DMS114 treated with DMSO at 0.1 percent for 48 hours (cell line): ENCODE results near the gene DIPK1A.
"Not testable (repeated sequence)": the region's sequence is repeated elsewhere in the genome, so short reads cannot be mapped to it uniquely, and the experiment has no call there.

Source experiments
- DNase-seq: peaks from one replicate; lab custom pipeline; 2025; ENCODE audit not compliant: unreplicated experiment; lab: John Stamatoyannopoulos, UW

DIPK1A gene

DNA sequence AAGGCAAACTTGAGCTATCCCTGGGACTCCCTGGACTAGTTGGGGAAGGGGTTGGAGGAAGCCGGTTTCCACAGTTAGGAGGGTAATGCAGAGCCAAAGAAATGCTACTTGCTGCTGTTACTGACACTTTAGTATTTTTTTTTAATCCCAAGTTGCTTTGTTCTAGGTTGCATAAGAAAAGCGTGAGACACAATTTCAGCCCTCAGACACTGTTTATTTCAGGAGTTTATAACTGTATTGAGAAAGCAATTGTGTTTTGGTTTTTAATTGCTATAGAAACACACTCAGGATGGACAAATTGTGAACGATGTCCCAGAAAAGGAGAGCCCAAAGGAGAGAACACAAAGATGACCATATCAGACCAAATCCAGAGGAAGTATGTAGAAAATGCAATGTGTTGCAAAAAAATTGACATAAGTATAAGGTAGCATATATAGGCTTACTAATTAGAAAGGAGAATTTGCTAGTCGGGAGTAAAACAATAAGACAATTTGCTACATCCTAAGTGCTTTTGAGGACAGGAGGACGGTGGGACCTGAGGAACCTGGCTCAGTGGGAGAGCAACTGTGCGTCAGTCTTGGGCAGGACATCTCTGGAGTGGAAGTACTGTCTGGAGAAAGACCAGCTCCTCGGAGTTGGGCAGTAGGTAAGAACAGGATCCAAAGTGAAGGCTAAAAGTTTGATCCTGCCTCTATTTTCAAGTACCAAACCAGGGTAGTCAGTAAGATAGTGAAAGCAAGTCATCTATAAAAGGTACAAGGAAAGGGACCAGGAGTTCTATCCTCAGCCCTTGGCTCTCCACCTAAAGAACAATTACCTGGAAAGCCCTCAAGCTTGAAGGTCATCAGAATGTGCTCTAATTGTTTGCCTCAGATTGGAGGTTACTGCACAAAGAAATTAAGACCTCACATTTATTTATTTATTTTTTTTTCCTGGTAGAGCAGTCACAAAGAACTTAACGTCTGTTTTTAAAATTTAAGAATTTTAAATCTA lies 39.9 kb downstream of the DIPK1A start:
- no peak for DNase-seq

DNA sequence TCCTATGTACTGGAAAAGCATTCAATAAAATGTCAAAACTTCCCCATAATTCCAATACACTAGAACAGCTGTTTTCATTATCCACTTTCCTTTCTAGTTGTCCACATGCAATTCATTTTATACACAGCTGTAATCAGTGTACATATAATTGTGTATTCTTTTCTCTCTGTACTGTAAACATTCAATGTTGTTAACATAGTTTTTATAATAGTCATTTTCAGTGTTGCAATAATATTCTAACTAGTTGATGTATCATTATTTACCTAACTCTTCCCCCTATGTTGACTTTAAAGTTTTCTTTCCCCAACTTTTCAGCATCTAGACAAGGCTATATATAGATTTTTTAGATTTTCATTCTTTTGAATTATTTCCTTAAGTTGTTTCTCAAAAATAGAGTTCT lies 44.4 kb downstream of the DIPK1A start:
- DNase-seq, result no peak

DNA sequence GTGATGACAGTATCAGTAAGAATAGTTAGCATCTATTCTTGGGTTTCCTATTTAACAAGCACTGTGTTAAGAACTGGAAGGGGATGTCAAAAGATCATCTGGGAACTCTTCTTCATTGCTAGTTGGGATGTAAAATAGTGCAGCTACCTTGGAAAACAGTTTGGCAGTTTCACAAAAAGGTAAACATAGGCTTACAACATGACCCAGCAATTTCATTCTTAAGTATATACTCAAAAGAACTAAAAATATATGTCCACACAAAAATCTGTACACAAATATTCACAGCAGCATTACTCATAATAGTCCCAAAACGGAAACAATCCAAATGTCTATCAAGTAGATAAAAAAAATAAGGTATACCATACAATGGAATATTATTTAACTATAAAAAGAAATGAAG lies 45.7 kb downstream of the DIPK1A start:
- DNase-seq, result no peak

DNA sequence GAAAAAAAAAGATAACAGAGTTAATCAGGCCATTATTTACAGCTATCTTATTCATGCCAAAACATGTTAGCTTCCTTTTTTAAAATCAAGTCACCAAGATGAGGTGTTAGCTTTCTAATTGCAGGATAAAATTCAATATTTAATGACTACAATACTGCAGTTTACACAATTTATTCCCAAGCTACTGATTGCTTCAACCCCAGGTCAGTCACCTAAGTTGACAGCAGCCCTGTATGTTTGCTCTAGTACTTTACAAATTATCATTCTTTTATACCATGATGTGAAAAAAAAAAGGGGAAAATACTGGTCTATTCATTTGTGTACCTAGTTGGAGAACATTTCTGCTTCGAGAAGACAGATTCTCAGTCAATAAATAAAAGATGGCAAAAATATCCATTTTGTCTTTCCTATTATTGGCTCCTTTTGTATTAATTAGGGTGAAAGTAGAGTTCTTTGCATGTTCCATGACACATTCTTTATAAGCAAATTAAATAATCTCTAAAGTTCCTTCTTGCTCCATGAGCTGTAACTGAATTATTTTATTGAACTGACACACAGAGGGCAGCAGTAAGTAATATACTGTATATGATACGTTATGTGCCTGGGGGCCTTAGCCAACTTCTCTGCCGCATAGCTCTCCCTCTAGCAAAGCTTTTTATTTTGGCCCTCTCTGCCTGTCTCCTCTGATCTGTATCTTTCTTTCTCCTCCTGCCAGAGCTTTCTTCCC lies 48.0 kb downstream of the DIPK1A start:
- DNase-seq, result no peak

DNA sequence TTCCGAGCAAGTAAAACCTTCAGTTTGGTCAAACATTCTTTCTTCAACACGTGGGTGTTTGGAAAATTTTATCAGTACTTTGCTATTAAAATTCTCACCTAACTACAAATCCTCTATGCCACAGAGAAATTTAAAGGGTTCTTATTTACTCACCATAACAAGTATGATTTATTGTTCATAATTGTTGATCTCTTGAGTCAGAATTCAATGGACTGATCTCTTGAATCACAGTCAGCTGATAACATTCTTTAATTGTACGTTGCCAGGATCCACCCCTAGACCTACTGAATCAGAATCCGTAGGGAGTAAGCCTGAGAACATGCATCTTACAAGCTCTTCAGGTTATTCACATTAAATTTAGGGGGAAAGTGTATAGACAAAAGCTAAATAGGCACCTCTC lies 51.2 kb downstream of the DIPK1A start:
- no peak for DNase-seq

DNA sequence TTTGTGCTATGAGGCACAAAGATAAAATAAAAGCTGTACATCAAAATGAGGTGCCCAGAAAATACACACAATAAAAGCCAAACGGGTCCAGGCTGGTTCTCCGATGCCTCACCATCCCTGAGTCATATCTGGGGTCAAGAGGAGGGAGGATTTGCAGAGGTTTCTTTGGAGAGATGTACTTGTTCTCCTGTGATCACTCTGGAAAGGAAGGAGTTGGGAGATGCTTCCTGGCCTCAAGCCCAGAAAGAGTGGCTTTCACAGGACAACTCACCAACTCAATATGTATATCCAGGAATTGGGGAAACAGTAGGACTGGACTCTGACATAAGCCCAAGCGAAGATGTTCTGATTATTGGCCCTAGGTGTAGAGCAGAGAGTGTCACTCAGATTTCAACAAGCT lies 51.9 kb downstream of the DIPK1A start:
- DNase-seq, result no peak

DNA sequence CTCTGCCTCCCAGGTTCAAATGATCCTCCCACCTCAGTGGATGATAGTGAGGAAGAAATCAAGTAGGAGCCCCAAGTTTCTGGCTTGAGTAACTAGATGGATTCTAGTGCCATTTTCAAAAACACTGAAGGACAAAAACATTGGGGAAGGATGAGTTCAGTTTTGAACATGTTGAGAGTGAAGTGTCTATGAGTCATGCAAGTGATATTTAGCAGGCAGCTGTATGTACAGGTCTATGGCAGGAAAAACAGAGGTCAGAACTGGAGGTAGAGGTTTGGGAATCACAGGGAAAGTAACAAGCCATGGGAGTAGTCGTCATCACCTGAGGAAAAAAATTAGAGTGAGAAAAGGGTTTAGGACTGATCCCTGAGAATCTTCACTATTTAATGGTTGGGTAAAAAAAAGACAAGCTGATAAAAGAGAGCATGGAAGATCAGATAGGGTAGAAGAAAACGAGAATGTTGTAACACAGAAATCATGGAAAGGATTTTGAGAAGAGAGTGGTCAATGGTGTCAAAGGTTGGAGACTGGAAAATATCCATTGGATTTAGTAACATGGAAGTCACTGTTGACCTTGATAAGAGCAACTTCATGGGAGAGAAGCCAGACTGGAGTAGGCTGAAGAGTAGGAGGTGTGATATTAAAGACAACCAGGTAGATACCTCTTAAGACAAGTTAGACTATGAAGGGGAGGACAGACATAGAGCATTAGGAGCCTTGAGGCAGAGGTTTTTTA lies 53.1 kb downstream of the DIPK1A start:
- no peak for DNase-seq

DNA sequence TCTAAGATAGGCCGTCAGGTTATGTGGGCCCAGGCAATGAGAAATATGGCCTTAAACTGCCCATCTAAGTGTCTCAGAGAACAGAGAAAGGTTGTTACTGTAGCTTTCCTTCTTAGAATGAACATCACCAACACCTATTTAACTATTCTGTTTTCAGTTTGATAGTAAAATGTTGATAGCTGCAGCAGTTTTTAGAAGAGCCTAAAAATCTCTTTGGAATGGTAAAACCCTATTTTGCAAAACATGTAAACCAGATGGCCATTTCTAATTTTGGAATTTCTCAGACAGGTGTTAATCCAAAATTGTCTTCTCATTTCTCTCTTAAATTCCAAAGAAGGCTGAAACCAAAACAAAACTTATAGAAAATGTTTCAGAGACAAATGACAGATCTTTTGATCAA lies 57.5 kb downstream of the DIPK1A start:
- no peak for DNase-seq

DNA sequence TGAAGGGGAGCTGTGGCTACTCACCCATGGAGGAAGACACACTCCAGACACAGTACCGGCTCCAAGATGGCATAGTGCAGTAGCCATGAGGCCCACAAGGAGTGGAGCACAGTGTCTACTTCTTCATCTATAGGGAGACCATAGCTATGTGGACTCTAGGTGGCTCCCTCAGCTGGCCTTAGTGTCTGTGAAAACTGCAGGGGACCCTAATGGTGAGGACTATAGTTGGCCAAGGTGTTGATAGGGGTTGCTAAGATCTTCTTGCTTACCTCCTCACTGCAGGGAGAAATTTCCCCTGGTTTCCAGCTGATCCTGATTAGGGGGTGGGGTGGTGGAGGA lies 58.9 kb downstream of the DIPK1A start:
- no peak for DNase-seq

DNA sequence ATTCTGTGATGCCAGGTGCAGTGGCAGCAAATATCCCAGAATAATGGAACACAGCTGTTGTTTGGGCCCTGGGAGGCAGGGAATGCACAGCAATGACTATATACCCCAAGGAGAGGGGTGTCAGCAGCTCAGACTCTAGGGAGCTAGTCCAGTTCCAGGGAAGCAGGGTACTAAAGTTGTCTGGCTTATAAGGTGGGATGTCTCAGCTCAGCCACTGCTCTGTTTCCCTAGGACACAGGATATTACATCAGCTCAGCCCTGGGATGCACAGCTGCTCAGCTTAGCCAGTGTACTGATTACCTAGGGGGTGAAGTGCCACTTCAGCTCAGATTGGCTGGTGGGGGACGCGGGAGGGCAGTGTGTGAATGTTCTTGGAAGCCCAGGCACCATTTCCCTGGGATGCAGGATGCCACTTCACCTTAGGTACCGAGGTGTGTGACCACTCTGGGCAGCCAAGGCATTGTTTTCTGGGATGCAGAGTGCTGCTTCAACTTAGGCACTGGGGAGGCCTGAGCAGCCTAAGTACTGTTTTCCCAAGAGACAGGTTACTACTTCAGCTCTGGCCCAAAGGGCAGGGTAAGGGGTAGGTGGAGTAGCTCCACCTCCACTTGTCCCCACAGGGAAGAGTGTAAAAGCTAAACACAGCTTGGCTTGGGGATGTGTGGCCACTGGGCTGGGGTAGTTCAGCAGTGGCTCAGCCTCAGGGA lies 59.4 kb downstream of the DIPK1A start:
- DNase-seq, result no peak

DNA sequence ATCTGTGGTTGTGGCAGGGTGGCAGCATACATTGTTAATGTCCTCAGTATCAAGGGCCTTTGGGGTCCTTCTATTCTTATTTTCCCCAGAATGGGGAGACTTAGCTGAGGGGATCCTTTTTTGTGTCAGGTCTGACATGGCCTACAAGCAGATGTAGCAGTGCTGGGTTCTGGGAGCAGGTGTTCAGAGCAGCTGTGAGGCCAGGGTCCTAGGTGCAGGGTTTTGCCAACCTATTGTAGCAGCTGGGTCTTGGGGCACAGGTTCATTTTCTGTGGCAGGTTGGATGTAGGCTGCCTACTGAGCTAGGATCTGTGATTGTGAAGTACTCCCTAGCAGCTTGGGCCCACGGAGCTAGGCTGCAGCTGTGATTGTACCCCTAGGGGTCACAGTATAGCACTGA lies 60.1 kb downstream of the DIPK1A start:
- DNase-seq, result no peak

DNA sequence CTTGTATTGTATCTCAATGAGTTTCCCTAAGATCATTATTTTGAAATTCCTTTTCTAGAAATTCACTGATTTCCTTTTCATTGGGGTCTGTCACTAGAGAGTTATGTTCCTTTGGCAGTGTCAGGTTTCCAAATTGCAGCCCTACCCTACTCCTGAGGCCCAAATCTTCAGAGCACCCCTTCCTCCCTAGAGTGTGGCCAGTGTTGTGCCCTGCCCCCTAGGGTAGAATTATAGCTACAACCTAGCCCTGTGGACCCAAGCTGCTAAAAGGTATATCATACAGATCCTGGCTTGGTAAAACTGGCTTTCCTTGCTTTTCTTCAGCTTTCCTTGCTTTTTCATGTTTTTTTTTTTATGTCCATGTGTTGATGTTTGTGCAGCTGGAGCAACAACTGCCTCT lies 60.7 kb downstream of the DIPK1A start:
- no peak for DNase-seq

DNA sequence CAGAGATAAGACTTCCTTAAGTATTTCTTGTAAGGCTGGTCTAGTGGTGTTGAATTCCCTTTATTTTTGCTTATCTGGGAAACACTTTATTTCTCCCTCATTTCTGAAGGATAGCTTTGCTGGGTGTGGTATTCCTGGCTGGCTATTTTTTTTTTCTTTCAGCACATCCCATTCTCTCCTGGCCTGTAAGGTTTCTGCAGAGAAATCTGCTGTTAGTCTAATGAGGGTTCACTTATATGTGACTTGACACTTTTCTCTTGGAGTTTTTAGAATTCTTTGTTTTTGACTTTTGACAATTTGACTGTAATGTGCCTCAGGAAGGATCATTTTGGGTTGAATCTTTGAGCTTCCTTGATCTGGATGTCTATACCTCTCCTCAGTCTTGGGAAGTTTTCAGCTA lies 61.5 kb downstream of the DIPK1A start:
- DNase-seq, result no peak

DNA sequence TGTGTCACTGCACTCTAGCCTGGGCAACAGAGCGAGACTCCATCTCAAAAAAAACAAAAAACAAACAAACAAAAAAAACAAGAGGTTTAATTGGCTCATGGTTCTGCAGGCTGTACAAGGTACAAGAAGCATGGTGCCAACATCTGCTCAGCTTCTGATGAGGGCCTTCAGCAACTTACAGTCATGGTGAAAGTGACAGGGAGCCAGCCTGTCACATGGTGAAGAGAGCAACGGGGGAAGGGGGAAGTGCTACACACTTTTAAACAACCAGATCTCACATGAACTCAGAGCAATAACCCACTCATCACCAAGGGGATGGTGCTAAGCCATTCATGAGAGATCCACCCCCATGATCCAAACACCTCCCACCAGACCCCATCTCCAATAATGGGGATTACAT lies 63.2 kb downstream of the DIPK1A start:
- DNase-seq, result not testable (repeated sequence)

DNA sequence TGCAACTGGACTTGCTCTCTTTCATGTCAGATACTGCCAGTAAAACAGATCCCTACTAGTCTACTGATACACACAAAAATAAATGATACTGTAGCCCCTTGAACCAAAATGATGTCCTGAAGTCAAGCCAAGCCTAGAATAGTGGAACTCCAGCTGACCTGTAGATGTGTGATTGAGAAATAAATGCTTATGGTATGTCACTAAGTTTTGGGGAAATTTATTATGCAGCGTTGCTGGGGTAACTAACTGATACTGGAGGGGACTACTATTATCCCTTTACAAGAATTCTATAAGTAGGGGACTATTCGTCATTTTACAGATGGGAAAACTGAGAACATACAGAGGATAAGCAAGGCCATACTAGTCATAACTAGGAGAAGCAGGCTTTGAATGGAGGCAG lies 73.8 kb downstream of the DIPK1A start:
- no peak for DNase-seq

DNA sequence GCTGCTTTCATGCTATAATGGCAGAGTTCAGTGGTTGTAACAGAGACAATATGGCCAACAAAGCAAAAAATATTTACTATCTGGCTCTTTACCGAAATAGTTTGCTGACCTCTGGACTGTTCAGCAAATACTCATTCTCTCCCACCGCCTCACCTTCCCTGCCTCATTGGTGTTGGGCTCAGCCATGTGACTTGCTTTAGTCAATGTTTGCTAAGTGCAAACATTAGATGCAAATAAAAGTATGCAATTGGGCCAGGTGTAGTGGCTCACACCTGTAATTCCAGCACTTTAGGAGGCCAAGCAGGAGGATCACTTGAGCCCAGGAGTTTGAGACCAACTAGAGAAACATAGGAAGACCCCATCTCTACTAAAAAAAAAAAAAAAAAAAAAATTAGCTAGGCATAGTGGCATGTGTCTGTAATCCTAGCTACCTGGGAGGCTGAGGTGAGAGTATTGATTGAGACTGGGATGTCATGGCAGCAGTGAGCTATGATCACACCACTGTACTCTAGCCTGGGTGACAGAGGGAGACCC lies 74.3 kb downstream of the DIPK1A start:
- no peak for DNase-seq

DNA sequence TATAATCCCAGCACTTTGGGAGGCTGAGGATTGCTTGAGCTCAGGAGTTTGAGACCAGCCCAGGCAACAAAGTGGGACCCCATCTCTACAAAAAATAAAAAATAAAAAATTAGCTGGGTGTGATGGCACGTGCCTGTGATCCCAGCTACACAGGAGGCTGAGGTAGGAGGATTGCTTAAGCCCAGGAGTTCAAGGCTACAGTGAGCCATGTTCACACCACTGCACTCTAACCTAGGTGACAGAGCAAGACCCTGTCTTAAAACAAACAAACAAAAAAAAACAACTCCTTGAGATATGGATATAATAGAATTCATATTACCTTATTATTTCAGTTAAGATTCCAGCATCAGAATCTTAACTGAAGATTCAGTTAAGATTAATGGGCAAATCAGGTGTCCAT lies 77.1 kb downstream of the DIPK1A start:
- no peak for DNase-seq

DNA sequence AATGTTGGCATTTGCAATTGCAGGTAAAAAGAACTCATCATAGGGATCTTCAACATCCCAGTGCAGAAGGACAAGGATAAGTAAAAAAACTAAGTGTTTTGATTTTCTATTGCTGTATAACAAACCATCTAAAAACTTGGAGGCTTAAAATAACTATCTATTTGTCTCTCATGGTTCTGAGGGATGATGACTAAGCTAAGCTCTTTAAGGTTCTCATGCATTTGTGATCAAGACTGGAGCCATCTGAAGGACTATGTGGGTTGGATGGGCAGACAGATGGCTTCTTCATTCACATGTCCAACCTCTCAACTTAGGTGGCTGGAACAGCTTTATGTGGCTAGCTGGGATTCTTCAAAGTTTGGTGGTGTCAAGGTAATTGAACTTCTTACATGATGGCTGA lies 78.0 kb downstream of the DIPK1A start:
- DNase-seq, result no peak

DNA sequence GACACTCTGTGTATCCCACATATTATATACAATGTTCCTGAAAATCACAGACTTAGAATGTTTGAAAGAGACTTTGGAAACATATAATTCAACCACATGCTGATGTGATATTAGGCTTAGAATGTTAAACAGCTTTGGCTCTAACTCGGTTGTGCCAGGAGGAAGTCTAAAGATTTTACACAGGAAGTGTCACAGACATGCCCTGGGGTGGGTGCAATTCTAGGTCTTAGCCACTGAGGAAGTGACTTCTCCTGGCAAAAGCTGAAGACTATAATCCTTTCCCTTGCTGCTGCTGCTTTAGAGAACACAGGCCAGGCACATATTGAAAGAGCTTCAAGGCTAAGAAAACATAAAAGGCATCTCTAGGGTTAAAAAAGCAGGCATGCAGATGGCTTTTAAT lies 78.4 kb downstream of the DIPK1A start:
- DNase-seq, result no peak

DNA sequence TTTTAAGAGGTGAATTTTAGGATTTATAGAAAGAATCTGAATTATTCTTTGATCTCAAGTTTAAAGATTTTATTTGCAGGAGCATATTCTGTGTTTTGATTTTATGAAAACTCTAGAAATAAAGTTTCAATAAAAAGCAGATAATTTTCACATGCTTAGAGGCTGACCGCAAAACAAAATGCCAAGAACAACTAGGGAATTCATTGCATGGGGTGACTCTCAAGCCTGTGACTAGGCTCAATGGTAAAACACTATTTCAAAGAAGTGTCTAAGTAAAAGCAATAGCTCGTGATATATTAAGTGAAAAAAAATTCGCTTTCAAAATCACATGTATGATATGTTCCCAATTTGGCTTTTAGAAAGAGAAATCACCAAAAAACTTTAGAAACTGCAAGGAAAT lies 79.9 kb downstream of the DIPK1A start:
- no peak for DNase-seq
